ENCODE data around the gene CLBA1.

CLBA1 gene

GRCh38 chr14:104968541-104969401, 16.8 kb upstream of the CLBA1 start:
- ChIA-PET POLR2A (interaction anchor here (1.0 to 1.3 kb wide), 3 partner anchors 10 to 52 kb away, joined by 3 to 4 read pairs (median 3); partner anchors contain the start of genes AHNAK2 and CDCA4), CTCF (interaction anchor here (0.5 to 2.1 kb wide), 4 partner anchors 45 to 323 kb away, joined by 3 to 7 read pairs (median 3); no protein-coding TSS in a partner anchor)
- Histone ChIP-seq H3K27ac (ENCODE audit: extremely low read depth, low read depth, low read length) (peak overlapping the region; percentile 37; the same call in 1 of the 2 replicates), H3K4me3 (ENCODE audit: low read depth, low read length) (no peak overlapping the region), H3K4me1 (ENCODE audit: control insufficient read depth, insufficient read depth, low read length) (peaks cover 11% of the 10 kb centered on the region), H3K36me3 (ENCODE audit: control insufficient read depth in 2 of 2, insufficient read depth in 1 of 2, low read length in 2 of 2) (no peaks in the 10 kb centered on the region), H3K9me3 (ENCODE audit: control insufficient read depth, insufficient read depth, low read depth, low read length) (no peaks in the 10 kb centered on the region)
- TF ChIP-seq ZNF335 (tag by site-specific recombination; conservative IDR thresholded peaks at IDR 0.05): no peak; the same call in 1 of the 2 replicates
- 0 out of 2 replicates have a peak, but pooled peaks have one; percentile 5 for TF ChIP-seq ZNF341 (tag by site-specific recombination; IDR thresholded peaks at IDR 0.05; ENCODE audit: low read depth)
- TF ChIP-seq BCL11A (tag by site-specific recombination; IDR thresholded peaks at IDR 0.05; ENCODE audit: low read depth): no peak
- no peak for TF ChIP-seq ZNF394 (tag by site-specific recombination; IDR thresholded peaks at IDR 0.05; ENCODE audit: borderline replicate concordance)
- no peak for TF ChIP-seq ZFP37 (tag by site-specific recombination; IDR thresholded peaks at IDR 0.05)
- no peak for TF ChIP-seq ZSCAN23 (tag by site-specific recombination; IDR thresholded peaks at IDR 0.05)
- no peak for TF ChIP-seq ZNF37A (tag by site-specific recombination; IDR thresholded peaks at IDR 0.05)
- no peak for TF ChIP-seq ZNF701 (tag by site-specific recombination; IDR thresholded peaks at IDR 0.05)
- TF ChIP-seq ZNF677 (tag by site-specific recombination; IDR thresholded peaks at IDR 0.05): no peak
- TF ChIP-seq ZNF416 (tag by site-specific recombination; IDR thresholded peaks at IDR 0.05): no peak
- TF ChIP-seq, protein P1, sequence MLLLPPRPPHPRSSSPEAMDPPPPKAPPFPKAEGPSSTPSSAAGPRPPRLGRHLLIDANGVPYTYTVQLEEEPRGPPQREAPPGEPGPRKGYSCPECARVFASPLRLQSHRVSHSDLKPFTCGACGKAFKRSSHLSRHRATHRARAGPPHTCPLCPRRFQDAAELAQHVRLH (tag by site-specific recombination; IDR thresholded peaks at IDR 0.05): no peak
- no peak for TF ChIP-seq ZNF155 (tag by site-specific recombination; IDR thresholded peaks at IDR 0.05)
- peak; percentile 20; the same call in 1 of the 2 replicates for TF ChIP-seq GLIS2 (tag by site-specific recombination; IDR thresholded peaks at IDR 0.05)
- peak; percentile 50; the same call in 1 of the 2 replicates for TF ChIP-seq SP3 (tag by site-specific recombination; IDR thresholded peaks at IDR 0.05)
- TF ChIP-seq ZNF391 (tag by site-specific recombination; IDR thresholded peaks at IDR 0.05; ENCODE audit: borderline replicate concordance, low read depth): no peak
- TF ChIP-seq KLF9 (tag by site-specific recombination; IDR thresholded peaks at IDR 0.05; ENCODE audit: low read depth): no peak
- TF ChIP-seq ZNF114 (tag by site-specific recombination; IDR thresholded peaks at IDR 0.05): no peak
- no peak for TF ChIP-seq IKZF3 (tag by site-specific recombination; IDR thresholded peaks at IDR 0.05)
- no peak for TF ChIP-seq ZNF514 (tag by site-specific recombination; IDR thresholded peaks at IDR 0.05)
- no peak for TF ChIP-seq ZNF404 (tag by site-specific recombination; IDR thresholded peaks at IDR 0.05)
- no peak for TF ChIP-seq ZNF324 (tag by site-specific recombination; IDR thresholded peaks at IDR 0.05)
- no peak for TF ChIP-seq PATZ1 (tag by site-specific recombination; IDR thresholded peaks at IDR 0.05)
- no peak for TF ChIP-seq ZNF600 (tag by site-specific recombination; IDR thresholded peaks at IDR 0.05)
- TF ChIP-seq, protein P2, sequence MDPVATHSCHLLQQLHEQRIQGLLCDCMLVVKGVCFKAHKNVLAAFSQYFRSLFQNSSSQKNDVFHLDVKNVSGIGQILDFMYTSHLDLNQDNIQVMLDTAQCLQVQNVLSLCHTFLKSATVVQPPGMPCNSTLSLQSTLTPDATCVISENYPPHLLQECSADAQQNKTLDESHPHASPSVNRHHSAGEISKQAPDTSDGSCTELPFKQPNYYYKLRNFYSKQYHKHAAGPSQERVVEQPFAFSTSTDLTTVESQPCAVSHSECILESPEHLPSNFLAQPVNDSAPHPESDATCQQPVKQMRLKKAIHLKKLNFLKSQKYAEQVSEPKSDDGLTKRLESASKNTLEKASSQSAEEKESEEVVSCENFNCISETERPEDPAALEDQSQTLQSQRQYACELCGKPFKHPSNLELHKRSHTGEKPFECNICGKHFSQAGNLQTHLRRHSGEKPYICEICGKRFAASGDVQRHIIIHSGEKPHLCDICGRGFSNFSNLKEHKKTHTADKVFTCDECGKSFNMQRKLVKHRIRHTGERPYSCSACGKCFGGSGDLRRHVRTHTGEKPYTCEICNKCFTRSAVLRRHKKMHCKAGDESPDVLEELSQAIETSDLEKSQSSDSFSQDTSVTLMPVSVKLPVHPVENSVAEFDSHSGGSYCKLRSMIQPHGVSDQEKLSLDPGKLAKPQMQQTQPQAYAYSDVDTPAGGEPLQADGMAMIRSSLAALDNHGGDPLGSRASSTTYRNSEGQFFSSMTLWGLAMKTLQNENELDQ (tag by site-specific recombination; IDR thresholded peaks at IDR 0.05; ENCODE audit: low read depth): no peak
- TF ChIP-seq ZNF223 (tag by site-specific recombination; IDR thresholded peaks at IDR 0.05): no peak
- no peak for TF ChIP-seq ZXDB (tag by site-specific recombination; IDR thresholded peaks at IDR 0.05)
- TF ChIP-seq ZNF548 (tag by site-specific recombination; IDR thresholded peaks at IDR 0.05): no peak
- TF ChIP-seq ZNF558 (tag by site-specific recombination; IDR thresholded peaks at IDR 0.05): no peak
- TF ChIP-seq RBAK (tag by site-specific recombination; IDR thresholded peaks at IDR 0.05): no peak
- TF ChIP-seq ZBTB8A (tag by site-specific recombination; IDR thresholded peaks at IDR 0.05): no peak; the same call in 1 of the 2 replicates
- no peak for TF ChIP-seq ZNF610 (tag by site-specific recombination; IDR thresholded peaks at IDR 0.05; ENCODE audit: borderline replicate concordance)
- peak; percentile 51 for TF ChIP-seq WT1 (tag by site-specific recombination; IDR thresholded peaks at IDR 0.05)
- no peak for TF ChIP-seq ZFP3 (tag by site-specific recombination; IDR thresholded peaks at IDR 0.05; ENCODE audit: low read depth)
- TF ChIP-seq ZNF776 (tag by site-specific recombination; IDR thresholded peaks at IDR 0.05; ENCODE audit: borderline replicate concordance): no peak
